ENCODE results near the gene ACSS2.

- no peak for TF ChIP-seq POLR2A (IDR thresholded peaks at IDR 0.05)
- TF ChIP-seq, protein P1, sequence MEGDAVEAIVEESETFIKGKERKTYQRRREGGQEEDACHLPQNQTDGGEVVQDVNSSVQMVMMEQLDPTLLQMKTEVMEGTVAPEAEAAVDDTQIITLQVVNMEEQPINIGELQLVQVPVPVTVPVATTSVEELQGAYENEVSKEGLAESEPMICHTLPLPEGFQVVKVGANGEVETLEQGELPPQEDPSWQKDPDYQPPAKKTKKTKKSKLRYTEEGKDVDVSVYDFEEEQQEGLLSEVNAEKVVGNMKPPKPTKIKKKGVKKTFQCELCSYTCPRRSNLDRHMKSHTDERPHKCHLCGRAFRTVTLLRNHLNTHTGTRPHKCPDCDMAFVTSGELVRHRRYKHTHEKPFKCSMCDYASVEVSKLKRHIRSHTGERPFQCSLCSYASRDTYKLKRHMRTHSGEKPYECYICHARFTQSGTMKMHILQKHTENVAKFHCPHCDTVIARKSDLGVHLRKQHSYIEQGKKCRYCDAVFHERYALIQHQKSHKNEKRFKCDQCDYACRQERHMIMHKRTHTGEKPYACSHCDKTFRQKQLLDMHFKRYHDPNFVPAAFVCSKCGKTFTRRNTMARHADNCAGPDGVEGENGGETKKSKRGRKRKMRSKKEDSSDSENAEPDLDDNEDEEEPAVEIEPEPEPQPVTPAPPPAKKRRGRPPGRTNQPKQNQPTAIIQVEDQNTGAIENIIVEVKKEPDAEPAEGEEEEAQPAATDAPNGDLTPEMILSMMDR (IDR thresholded peaks at IDR 0.05): no peak
Observed at GRCh38 chr20:34925341-34925740, 48.9 kb downstream of the ACSS2 start.
